Measurements from ENCODE around the gene GPR183.

The GPR183 gene

DNA sequence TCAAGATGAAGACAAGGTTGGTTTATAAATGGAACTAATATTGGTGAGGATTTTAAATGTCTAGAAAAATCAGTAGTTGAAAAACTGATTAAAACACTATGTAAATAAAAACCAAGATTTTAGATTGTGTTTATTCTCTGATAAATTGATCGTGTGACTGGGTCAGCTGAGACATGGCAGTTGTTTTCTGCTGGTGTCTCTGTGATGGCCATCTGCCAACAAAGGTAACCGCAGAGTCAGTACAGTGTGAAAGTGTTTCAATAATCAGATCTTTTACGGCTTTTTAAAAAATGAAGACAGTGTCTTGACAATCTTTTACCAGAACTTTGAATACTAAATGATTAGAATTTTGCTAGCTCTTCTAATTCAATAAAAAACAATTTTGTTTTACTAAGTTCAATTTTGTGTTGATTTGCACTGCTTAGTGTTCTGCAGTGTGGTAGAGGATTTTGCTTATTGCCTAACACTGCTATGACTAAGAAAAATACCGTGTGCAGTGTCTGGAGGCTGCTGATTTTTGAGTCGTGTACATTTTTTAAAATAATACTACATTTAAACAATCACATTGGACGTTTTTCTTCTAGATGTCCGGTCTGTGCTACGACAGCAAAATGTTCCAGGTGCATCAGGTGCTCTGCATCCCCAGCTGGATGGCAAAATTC is 32.7 kb upstream of the GPR183 start:
- DNase-seq (ENCODE audit: low spot score), result no peak

DNA sequence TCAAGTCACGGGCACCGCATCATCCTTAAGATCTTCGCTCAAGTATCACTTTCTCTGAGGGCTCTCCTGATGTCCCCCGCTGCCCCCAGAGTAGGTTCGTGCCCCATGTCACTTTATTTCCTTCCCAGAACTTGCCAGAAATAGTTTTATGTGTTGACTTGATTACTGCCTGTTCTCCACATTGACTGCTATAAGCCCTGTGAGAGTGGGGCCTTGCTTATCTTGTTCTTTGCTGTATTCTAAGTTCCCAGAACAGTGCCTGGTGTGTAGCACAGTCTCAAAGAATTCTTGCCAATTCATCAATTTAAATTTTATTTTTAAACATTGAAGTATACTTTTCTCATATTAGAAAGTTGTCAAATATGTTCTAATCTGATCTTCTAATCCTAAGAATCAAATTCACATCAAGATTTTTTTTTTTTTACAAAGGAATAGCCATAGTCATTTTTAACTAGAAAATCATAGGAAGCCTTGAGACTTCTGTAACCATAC is 32.1 kb upstream of the GPR183 start:
- no peak for DNase-seq (ENCODE audit: low spot score)

DNA sequence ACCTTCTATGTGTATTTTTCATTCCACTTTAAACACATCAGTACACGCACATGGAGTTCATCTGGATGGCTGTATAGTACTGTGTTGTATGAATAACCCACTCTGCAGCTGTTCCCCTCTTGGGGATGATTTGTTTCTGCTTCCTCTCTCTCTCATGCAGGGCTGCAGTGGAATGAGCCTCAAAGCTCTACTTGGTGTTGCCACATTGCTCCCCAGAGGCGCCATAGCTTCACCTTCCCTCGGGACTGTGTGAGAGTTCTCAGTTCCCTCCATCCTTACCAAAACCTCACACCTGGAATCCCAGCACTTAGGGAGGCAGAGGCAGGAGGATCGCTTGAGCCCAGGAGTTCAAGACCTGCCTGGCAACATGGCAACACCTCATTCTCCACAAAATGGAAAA is 28.4 kb upstream of the GPR183 start:
- DNase-seq (ENCODE audit: low spot score), result no peak

DNA sequence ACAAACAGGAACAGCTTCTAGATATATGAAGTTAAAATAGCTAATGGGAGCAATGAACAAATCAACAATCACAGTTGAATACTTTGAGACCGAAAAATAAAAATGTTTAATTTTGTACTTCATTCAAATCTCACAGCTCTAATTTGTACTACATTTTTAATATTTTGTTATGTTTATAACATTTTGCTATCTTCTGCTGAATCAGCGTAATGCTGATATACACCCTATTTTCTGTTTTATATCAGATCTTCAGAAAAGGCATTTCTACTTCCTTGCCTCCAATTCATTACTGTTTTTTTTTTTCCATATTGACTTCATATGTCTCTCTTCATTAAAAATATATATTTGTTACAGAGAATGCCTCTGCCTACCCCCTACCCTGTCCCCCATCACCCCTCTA is 27.9 kb upstream of the GPR183 start:
- no peak for DNase-seq (ENCODE audit: low spot score)

DNA sequence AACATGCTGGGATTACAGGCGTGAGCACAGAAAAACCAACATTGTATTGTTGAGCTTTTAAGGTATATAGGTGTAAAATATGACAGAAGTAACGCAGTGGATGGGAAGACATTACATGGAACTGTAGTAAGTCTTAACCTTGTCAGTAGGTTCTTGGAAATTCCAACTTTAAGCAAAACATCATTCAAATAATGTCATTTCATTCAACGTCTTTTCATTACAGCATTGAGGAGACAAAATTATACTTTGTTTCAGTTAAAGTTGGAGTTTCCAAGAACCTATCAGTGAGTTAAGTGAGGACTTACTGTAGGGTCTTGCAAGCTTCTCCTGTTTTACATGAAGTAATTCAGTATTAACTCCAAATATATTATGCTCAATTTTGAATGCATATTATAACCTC is 27.0 kb upstream of the GPR183 start:
- DNase-seq (ENCODE audit: low spot score), result no peak

DNA sequence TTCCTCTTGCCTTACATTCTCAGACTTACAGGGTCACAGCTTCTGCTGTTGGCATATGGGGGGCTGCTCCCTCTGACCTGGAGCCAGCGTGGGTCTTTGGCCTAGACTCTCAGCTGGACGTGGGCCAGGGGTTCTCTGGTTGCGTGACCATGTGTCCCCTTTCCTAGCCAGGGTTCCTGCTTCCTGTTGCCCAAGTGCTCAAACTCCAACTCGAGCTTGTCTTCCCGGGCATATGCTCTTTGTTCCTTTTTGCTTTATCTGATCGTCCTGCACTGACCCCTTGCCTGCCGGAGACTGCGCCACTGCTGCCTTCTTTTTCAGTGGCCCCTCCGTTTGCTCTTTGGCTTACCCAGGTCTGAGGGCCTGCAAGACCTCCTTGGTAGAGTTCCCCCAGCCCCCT is 25.3 kb upstream of the GPR183 start:
- DNase-seq (ENCODE audit: low spot score), result no peak

DNA sequence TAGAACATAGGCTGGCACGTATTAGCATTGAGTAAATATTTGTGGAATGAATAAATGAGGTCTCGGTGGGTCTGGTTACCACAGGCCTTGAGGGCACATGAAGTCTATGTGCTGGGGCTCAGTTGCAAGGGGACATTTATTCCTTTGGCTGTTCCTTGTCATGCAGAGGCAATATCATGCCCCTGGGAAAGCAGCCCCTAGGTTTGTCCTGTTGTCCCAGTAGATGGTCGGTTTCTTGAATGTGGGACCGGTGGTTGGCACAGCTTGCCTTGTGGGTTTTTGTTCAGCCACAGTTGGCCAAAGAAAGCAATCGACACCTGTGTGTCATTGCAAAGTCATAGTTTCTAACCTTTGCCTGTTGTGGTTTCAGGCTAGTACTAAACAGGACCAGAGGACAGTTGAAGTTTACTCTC is 24.7 kb upstream of the GPR183 start:
- DNase-seq (ENCODE audit: low spot score), result no peak

DNA sequence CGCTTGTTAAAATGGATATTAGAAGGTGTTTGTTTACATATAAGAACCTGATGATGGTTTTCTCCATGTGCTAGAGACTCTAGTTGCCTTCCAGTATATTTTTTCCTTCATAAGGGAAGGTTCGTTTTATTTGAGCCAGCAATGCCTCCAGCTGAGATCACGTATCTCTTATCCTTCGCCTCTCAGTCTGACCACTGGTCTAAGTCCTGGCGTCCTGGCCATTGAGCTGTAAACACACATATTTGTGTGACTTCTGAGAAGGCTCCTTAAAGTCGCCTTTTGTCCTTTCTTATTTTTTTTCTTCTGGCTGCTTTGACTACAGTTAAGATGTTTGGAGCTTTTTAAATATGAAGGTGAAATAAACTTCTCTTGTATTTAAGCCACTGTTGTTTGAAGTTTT is 23.7 kb upstream of the GPR183 start:
- DNase-seq (ENCODE audit: low spot score), result no peak

DNA sequence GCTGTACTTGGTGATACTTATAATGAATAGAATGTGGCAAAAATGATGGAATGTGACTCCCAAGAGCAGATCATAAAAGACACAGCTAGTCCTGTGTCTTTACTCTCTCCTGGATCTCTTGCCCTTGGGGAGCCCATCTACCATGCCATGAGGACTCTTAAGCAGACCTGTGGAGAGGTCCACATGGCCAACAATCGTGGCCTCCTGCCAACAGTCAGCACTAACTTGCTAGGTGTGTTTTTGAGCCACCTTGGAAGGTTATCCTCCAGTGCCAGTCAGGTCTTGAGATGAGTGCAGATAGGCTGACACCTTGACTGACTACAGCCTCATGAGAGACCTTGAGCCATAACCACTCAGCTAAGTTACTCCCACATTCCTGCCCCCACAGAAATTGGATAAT is 22.3 kb upstream of the GPR183 start:
- no peak for DNase-seq (ENCODE audit: low spot score)

DNA sequence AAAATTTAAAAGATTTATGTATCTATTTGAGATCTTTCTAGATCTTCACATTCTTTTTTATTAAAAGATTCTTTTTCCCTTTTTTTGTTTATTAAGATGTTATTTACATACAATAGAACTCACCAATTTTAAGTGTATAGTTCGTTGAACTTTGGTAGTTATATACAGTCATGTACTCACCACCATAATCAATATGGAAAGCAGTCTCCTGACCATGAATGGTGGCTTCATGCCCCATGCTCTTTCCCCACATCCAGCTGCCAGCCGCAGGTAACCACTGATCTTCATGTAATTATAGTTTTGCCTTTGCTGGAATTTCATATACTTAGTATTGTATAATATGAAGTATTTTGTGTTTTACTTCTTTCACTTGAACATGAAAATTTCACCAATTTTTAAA is 20.6 kb upstream of the GPR183 start:
- no peak for DNase-seq (ENCODE audit: low spot score)

DNA sequence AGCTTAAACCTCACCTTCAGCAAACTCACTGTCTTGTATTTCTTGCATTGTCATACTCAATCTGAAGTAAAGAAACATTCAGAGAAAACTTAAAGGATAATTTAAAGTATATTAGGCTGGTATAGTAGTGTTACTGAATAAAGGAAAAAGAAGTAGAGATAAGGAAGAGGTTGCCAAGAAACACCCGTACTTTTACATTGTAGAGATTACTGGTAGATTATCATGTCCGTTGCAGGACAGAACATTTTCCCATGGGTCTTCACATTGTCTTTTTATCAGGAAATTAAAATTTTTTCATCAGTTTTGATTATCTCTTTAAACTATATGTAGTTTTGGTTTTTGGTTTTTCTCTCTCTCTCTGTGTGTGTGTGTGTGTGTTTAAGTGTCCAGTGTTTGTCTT is 19.9 kb upstream of the GPR183 start:
- DNase-seq (ENCODE audit: low spot score), result no peak

DNA sequence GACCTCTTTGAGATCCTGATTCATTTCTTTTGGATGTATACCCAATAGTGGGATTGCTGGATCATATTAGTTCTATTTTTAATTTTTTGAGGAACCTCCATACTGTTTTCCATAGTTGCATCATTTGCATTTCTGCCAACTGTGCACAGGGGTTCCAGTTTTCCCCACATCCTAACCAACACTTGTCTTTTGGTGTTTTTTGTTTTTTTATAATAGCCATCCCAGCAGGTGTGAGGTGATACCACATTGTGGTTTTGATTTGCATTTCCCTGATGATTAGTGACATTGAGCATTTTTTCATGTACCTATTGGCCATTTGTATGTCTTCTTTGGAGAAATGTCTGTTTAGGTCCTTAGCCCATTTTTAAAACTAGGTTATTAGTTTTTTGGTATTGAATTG is 18.8 kb upstream of the GPR183 start:
- DNase-seq (ENCODE audit: low spot score), result no peak

DNA sequence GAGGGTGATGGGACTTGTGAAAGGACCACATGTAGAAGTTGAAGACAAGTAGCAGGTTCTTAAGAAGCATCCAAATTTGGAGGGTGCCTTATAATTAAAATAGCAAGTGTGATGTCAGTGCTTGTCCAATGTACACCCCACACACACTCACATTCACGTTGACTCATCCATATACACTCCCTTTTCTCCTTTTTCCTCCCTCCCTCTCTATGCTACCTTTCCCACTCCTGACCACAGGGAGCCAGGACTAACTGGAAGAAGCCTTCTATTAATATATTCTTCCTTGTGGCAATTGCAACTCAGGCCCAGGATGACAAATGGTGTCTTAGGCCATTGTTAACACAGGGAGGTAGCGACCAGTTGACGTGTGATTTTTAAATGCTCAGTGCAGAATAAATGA is 16.3 kb upstream of the GPR183 start:
- DNase-seq (ENCODE audit: low spot score), result no peak

DNA sequence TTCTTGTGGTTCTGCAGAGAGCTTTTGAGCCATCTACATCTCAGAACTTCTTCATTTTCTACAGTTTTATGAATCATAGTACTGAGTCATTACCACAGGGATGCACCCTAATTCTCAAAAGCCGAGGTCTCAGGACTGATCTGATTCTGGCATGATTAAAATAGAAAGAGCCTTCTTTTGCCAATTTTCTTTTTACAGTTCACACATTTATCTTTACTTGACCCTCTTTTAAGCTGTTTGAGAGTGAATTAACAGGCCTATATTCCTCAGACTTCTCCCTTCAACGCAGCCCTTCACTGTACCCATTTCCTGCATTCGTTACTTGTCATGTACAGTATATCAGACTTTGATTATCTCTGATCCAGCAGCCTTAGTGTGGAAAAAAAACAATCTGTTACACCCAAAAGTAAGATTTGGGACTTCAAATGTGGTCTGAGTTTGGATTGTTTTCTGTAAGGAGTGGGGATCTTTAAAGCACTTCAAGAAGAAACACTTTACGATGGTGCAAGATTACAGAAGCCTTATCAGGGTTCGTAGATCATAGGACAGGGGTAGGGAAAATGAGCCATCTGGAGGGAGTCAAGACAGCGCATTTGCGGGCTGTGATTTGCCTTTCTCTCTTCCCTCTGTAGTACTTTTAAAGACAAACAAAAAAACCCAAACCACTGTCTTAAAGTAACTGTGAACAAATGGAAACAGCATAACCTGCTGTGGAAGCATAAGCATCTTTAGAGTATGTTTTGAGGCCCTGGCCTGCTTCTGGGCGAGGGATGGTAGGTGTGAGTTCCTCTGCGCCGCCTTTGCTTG is 15.3 kb upstream of the GPR183 start:
- no peak for DNase-seq (ENCODE audit: low spot score)

DNA sequence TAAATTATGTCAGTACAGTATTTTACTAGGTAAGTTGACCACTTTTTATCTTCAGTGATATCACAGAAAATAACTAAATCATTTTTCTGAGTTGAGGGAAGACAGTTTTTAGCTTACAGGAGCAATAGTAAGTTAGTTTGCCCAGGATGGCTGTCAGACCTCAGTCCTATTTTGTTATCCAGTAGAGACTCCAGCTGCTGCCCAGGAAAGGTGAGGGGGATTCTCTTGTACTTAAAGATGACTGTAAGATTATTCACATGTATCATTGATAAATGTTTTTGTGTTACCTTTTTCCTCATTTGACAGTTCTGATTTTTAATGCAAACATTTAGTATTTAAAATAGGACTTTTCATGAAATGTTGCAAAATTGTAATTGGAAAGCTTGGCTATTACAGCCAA is 14.5 kb upstream of the GPR183 start:
- DNase-seq (ENCODE audit: low spot score), result no peak

DNA sequence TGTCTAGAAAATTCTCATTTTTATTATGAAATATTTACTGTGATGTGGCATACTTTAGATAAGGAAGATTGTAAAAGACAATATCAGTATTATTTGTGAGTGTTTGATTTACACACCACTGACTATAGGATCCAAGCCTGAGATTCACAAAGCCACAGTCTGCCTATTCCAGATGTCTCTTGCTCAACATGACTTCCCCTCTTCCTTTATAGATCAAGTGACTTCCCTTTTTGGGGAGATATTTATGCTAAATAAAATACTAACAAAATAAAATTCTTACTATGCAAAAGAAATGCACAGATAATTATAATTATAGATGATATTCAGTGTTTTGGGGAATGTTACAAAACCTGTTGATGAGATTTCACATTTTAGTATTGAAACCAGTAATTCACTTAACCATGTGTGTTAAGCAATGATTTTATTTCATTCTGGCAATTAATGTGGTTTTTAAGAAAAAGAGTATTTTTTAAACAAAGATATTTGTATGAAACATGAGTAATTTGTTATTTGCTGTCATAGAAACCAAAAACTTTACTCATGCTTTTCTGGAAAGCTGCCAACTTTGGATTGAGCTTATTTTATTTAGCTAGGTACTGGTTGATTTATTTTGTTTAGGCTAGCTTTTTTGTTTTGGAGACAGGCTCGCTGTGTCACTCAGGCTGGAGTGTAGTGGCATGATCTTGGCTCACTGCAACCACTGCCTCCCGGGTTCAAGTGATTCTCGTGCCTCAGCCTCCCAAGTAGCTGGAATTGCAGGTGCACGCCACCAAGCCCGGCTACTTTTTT is 13.7 kb upstream of the GPR183 start:
- no peak for DNase-seq (ENCODE audit: low spot score)

DNA sequence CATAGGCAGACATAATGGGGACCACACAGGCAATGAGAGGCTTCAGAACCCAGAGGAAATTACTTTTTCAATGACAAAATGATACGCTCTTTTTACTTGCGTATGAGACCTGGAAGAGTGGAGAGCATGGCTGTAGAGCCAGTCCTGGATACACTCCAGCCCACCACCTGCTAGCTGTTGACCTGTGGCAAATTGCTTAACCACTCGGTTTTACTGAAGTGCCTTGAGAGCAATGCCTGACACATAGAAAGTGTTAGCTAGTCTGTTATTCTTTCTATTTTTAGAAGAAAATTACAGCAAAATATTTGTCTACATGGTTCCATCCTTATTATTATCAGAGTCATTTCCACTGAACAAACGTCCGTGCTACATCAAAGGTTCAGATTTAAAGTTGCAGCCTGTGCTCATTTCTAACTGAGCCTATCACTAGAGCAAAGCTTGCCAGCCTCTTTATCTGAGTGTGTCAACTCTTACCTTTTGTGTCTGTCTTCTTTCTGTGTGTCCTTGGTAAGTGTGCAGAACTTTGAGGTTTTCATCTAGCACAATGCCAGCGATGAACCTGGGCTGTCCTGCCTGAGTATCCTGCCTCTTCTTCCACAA is 9.6 kb upstream of the GPR183 start:
- DNase-seq (ENCODE audit: low spot score), result no peak

DNA sequence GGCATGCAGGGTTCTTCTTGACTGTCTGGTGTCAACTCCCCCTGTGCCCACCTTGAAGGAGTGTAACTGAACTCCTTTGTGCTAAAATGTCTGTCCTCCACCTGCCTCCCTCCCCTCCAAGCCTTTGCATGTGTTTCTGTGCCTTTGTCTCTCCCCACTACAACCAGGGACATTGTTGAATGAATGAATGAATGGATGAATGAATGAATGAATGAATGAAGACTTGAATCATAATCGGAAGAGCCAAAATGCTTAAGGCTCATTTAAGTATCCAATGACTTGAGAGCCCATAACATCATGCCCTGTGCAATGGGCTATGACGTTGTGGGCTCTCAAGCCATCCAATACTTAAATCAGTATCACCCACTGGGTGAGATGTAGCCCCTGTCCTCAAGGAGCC is 9.0 kb upstream of the GPR183 start:
- no peak for DNase-seq (ENCODE audit: low spot score)

DNA sequence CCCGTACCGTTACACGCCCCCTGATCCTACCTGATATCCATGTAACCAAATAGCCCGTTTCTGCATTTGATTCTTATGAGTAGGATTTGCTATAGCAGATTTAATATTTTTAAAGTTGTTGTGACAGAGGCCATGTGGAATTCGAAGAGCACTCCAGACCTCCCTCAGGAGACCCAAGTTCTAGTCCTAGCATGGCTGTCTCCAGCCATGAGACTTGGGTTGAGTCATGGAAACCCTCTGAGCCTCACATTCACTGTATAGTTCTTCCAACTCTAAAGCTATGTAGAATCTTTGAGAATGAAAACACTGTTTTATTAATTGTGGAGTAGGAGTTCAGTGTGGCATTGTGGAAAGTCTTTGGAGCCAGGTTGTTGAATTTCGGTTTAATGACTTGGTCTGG is 8.0 kb upstream of the GPR183 start:
- DNase-seq (ENCODE audit: low spot score), result no peak

DNA sequence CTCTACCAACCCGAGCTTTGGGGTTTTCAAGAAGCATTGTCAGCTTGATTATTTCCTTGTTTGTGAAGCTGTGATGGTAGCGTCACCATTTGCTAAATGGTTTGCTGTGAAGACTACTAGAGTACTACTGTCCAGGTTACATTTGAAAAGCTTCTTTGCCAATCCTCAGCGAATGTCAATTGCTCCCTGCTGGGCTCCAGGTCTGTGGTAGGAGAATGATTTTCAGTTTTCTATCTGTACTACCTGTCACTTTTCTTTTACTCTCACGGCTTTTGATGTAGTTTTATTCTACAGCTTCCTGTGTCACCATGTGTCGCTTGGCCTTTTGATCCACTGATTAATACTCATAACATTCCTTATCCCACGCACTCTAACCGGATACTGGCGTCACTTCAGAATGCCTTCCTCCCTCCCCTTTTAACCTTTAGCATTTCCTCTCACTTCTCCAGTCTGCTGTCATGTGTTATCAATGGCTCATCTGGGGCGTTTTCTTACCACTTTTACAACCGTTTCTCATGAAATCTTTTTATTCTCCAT is 7.5 kb upstream of the GPR183 start:
- no peak for DNase-seq (ENCODE audit: low spot score)

DNA sequence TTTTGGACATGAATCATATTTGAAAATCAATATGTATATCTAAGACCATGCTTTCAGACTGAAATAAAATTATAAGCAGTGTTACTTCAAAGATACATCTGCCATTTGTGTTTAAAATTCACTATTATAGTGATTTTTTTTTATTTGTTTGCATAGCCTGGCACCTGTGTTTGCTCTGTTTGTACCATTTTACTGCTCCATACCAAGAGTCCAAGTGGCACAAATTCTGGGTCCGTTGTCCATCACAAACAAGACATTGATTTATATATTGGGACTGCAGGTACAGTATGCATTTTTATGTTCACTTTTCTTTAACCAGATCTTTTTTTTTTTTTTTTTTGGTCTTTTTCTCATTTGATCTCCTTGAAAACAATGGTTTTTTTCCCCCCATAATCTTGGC is 6.7 kb upstream of the GPR183 start:
- DNase-seq (ENCODE audit: low spot score), result no peak

DNA sequence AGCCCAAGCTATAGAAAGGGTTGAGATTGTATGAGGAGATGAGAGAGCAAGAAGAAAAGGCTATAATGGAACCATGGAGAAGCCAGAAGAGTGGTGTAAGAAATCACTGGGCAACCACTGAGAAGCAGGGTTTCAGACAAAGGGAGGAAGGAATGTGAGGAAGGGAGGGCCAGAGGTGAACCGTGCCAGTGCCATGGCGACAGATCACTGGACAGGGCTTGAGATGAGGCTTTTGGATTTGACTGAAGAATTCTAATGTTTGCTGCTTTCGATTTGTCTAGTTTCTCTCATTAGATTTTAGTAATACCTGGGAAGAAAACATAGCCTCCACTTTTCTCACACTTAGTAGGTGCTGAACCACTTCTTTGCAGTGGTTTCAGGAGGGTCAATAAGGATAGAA is 6.3 kb upstream of the GPR183 start:
- DNase-seq (ENCODE audit: low spot score), result no peak
